ENCODE measurements around the gene RSPH1.

DNA sequence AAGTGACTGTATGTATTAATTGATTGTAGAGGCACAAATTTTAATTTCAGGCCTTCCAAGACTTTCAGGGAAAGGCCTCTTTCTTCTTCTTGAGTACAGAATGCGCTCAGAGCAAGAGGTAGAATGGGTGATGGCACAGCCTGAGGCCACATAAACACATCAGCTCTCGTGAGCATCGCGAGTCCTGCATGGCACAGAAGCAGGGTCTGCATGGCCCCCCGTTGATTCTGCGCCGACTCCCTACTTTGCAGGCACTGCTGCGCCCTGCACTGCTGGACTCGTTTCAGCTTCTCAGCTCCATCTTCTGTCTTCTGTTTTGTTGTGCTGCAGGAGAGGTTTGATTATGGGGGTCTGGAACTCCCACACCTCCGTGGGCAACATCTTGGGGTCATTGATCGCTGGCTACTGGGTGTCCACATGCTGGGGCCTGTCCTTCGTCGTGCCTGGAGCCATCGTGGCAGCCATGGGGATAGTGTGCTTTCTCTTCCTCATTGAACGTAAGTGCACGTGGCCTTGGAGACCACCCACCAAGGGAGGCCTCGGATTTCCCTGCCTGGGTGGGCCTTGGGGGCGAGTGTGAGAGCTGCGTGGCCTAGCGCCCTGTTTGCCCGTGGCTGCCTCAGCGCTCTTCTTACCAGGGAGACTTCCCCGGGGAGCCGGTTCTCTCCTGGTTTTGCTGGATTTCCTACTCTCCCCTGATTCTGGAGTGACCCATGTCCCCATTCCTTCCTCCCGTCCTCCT, 47.3 kb upstream of the RSPH1 start:
- no peak for TF ChIP-seq POLR2AphosphoS5 (IDR thresholded peaks at IDR 0.05)
- no peak for TF ChIP-seq CTCF (IDR thresholded peaks at IDR 0.05)
- TF ChIP-seq POLR2A (IDR thresholded peaks at IDR 0.05), result no peak
- no peak for TF ChIP-seq EP300 (IDR thresholded peaks at IDR 0.05)
